Measurements from ENCODE around the gene GRK4. TPM values are rescaled to one million over a fixed set of nuclear protein-coding genes. Genes with fewer than 3 reads are reported as not detected.
"Not testable (repeated sequence)": the region's sequence is repeated elsewhere in the genome, so short reads cannot be mapped to it uniquely, and the experiment has no call there.

Gene GRK4
- polyA plus RNA-seq (2012; ENCODE audit: low read depth, missing spikeins) = 1.5 TPM

DNA sequence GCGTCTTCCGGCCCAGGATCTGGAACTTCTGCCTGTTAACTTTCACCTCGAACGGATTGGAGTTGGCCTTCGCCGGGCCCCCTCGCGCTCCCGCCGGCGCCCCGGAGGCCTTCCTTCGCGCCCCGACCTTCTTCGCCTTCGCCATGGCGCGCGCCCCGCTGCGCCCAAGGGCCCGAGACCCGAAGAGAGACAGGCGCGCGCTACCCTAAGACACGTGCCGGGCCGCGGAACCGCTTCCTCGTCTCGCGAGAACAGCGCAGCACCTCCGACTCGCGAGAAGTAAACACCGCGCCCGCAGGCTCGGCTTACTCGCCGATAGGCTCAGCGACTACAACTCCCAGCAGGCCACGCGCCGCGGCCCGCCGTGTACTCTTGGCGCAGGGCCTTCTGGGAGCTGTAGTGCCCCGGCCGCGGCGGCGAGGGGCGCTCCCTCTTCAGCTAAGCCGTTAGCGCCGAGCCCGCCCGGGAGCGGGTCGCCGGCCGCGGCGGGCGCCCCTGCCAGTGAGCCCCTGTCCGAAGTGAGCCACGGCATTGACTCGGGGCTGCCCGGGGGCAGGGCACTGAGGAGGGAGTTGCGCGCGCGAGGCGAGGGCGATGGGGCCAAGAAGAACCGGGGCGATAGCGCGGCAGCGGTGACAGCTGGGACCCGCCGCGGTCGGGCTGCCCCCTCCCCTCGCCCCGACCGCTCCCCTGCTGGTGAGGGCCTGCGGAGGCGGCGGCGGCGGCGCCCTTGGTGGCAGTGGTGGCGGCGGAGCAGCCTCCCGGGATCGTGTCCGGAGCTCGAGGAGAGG is at the start of gene GRK4, which contains the start of gene NOP14:
GRK4 (plus strand) TSS at position 397 of the 791 bp plus-strand sequence. CDS start 500 bp downstream, outside the sequence.
NOP14 (minus strand) TSS at position 232 of the 791 bp plus-strand sequence; CDS start at position 145, 87 bp downstream.
- TF ChIP-seq POU2F2 (IDR thresholded peaks at IDR 0.05; ENCODE audit: low read depth, low read length) (peak; percentile 43; the same call in 1 of the 2 replicates), PAX5 (IDR thresholded peaks at IDR 0.05; ENCODE audit: insufficient read depth, low read length, severe bottlenecking) (no peak), SPI1 (IDR thresholded peaks at IDR 0.05; ENCODE audit: low read depth, low read length) (0 out of 2 replicates have a peak, but pooled peaks have one; percentile 3), POLR2AphosphoS5 (IDR thresholded peaks at IDR 0.05; ENCODE audit: low read depth, low read length) (peak; percentile 81), POLR2A (IDR thresholded peaks at IDR 0.05; ENCODE audit: low read depth, low read length) (peak; percentile 82), TAF1 (IDR thresholded peaks at IDR 0.05; ENCODE audit: low read depth, low read length) (peak; percentile 80)
- FAIRE-seq (peak; percentile 99), DNase-seq (ENCODE audit: insufficient read length, low spot score) (peak; percentile 98)

GRCh38 chr4:2914256-2915126 is 48.9 kb upstream of the GRK4 start:
- FAIRE-seq = peak; percentile 87
- TF ChIP-seq POU2F2 (IDR thresholded peaks at IDR 0.05; ENCODE audit: low read depth, low read length) (0 out of 2 replicates have a peak, but pooled peaks have one; percentile 37), TAF1 (IDR thresholded peaks at IDR 0.05; ENCODE audit: low read depth, low read length) (no peak)
- no peak for DNase-seq (ENCODE audit: insufficient read length, low spot score)

DNA sequence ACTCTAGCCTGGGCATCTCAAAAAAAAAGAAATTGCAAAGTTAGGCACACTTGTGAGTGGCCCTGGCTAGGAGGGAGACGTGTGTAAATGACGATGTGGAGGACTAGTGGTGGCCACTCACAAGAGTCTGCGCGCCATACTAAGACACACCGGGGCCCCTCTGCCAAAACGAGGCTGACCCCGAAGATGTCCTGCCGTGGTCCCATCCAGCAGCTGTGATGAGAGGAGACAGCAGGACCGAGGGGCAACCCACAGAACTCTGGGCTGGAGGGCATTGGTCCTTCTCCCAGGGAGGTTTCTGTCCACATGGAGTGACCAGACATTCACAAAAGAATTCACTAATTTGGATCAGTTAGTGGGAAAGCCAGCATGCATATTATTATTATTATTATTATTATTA is 47.6 kb upstream of the GRK4 start:
- no peak for DNase-seq (ENCODE audit: insufficient read length, low spot score)
- TF ChIP-seq SPI1 (IDR thresholded peaks at IDR 0.05; ENCODE audit: low read depth, low read length) = no peak
- no peak for TF ChIP-seq POLR2A (IDR thresholded peaks at IDR 0.05; ENCODE audit: low read depth, low read length)
- no peak for TF ChIP-seq PAX5 (IDR thresholded peaks at IDR 0.05; ENCODE audit: insufficient read depth, low read length, severe bottlenecking)
- no peak for TF ChIP-seq POLR2AphosphoS5 (IDR thresholded peaks at IDR 0.05; ENCODE audit: low read depth, low read length)
- TF ChIP-seq TAF1 (IDR thresholded peaks at IDR 0.05; ENCODE audit: low read depth, low read length) = no peak
- no peak for TF ChIP-seq POU2F2 (IDR thresholded peaks at IDR 0.05; ENCODE audit: low read depth, low read length)
- no peak for FAIRE-seq

DNA sequence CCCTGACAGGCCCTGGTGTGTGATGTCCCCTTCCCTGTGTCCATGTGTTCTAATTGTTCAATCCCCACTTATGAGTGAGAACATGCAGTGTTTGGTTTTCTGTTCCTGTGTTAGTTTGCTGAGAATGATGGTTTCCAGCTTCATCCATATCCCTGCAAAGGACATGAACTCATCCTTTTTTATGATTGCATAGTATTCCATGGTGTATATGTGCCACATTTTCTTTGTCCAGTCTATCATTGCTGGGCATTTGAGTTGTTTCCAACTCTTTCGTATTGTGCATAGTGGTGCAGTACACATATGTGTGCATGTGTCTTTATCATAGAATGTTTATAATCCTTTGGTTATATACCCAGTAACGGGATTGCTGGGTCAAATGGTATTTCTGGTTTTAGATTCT is 46.7 kb upstream of the GRK4 start:
- FAIRE-seq = peak; percentile 31
- DNase-seq (ENCODE audit: insufficient read length, low spot score) = not testable (repeated sequence)

GRCh38 chr4:2918300-2918699 is 45.1 kb upstream of the GRK4 start:
- not testable (repeated sequence) for FAIRE-seq; DNase-seq (ENCODE audit: insufficient read length, low spot score)
- 0 out of 2 replicates have a peak, but pooled peaks have one; percentile 17 for TF ChIP-seq SPI1 (IDR thresholded peaks at IDR 0.05; ENCODE audit: low read depth, low read length)

DNA sequence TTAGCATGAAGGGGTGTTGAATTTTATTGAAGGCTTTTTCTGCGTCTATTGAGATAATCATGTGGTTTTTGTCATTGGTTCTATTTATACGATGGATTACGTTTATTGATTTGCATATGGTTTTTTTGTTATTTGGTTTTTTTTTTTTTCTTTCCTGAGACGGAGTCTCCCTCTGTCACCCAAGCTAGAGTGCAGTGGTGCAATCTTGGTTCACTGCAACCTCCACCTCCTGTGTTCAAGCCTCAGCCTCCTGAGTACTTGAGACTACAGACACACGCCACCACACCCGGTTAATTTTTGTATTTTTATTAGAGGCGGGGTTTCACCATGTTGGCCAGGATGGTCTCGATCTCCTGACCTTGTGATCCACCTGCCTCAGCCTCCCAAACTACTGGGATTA is 44.7 kb upstream of the GRK4 start:
- DNase-seq (ENCODE audit: insufficient read length, low spot score); FAIRE-seq: not testable (repeated sequence)

- FAIRE-seq = not testable (repeated sequence)
These were observed 40.8 kb upstream of the GRK4 start for GRCh38 chr4:2922453-2923101.

GRCh38 chr4:2923141-2923551 is 40.2 kb upstream of the GRK4 start:
- no peak for TF ChIP-seq TAF1 (IDR thresholded peaks at IDR 0.05; ENCODE audit: low read depth, low read length)
- TF ChIP-seq POLR2A (IDR thresholded peaks at IDR 0.05; ENCODE audit: low read depth, low read length) = no peak
- TF ChIP-seq POLR2AphosphoS5 (IDR thresholded peaks at IDR 0.05; ENCODE audit: low read depth, low read length) = no peak
- TF ChIP-seq PAX5 (IDR thresholded peaks at IDR 0.05; ENCODE audit: insufficient read depth, low read length, severe bottlenecking) = no peak
- no peak for TF ChIP-seq SPI1 (IDR thresholded peaks at IDR 0.05; ENCODE audit: low read depth, low read length)
- TF ChIP-seq POU2F2 (IDR thresholded peaks at IDR 0.05; ENCODE audit: low read depth, low read length) = no peak
- DNase-seq (ENCODE audit: insufficient read length, low spot score) (no peak), FAIRE-seq (peak; percentile 65)

More at GRCh38 chr4:2922453-2923101, 40.8 kb upstream of the GRK4 start:
- DNase-seq (ENCODE audit: insufficient read length, low spot score) = not testable (repeated sequence)

- no peak for FAIRE-seq
- no peak for DNase-seq (ENCODE audit: insufficient read length, low spot score)
- TF ChIP-seq POLR2A (IDR thresholded peaks at IDR 0.05; ENCODE audit: low read depth, low read length) = no peak
These were observed 39.6 kb upstream of the GRK4 start for GRCh38 chr4:2923668-2924173.

DNA sequence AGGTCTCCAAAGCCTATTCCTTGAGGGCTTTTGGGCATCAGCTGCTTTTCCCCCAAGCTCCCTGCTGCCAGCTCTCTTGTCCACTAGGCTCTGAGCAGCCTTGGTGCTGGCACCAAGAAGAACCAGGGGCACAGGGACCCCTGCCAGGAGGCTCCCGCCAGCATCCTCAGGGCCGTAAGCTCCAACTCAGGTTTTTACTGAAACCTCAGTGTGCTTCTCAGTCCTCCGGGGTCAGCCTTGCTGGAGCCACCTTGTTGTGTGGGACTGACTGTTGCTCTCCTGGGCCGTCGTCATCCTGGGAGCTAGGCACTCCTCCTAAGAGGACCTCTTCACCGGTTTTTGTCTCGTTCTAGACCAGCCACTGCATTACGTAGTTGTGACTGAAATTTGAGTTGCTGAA is 39.1 kb upstream of the GRK4 start:
- no peak for FAIRE-seq

More for the DNA sequence above, 39.1 kb upstream of the GRK4 start:
- no peak for TF ChIP-seq POLR2A (IDR thresholded peaks at IDR 0.05; ENCODE audit: low read depth, low read length)
- DNase-seq (ENCODE audit: insufficient read length, low spot score) = no peak
